Esophagus muscularis mucosa (tissue), 3 donors: Measurements from ENCODE around the gene MIPOL1.

Experiments used
- POLR2AphosphoS5 ChIP-seq, 2 donors: sonication (generic); formaldehyde crosslinking; IDR thresholded peaks; one replicate each; pipeline ENCODE4 v1.6.1; 2017; ENCODE audit warnings: antibody characterized with exemption in 2 of 2
- TF ChIP-seq, protein P1 (sequence below), 3 experiments: fragments of 200-600 bp in 2 of 3; fragments of 450-650 bp in 1 of 3; sonication (generic) in 2 of 3; IDR thresholded peaks; one replicate each; pipeline ENCODE4 v1.5.1; 2017 to 2019; ENCODE audit warnings: antibody characterized with exemption in 3 of 3, mild to moderate bottlenecking in 2 of 3, moderate library complexity in 1 of 3

- TF ChIP-seq, protein P1, sequence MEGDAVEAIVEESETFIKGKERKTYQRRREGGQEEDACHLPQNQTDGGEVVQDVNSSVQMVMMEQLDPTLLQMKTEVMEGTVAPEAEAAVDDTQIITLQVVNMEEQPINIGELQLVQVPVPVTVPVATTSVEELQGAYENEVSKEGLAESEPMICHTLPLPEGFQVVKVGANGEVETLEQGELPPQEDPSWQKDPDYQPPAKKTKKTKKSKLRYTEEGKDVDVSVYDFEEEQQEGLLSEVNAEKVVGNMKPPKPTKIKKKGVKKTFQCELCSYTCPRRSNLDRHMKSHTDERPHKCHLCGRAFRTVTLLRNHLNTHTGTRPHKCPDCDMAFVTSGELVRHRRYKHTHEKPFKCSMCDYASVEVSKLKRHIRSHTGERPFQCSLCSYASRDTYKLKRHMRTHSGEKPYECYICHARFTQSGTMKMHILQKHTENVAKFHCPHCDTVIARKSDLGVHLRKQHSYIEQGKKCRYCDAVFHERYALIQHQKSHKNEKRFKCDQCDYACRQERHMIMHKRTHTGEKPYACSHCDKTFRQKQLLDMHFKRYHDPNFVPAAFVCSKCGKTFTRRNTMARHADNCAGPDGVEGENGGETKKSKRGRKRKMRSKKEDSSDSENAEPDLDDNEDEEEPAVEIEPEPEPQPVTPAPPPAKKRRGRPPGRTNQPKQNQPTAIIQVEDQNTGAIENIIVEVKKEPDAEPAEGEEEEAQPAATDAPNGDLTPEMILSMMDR (IDR thresholded peaks at IDR 0.05) = no peak
- TF ChIP-seq POLR2AphosphoS5 (IDR thresholded peaks at IDR 0.05) = no peak
Measured at GRCh38 chr14:37526994-37527393, 329.3 kb downstream of the MIPOL1 start.
